A673 (cell line): ENCODE data around the gene DLG3.

Source experiments
- CTCF ChIP-seq: fragments of 300-800, 200-600 bp; sonication (generic); conservative IDR thresholded peaks from 2 replicates; pipeline ENCODE4 v1.5.1; 2017; ENCODE audit warnings: low read depth, mild to moderate bottlenecking, antibody characterized with exemption, low read length, moderate library complexity, mixed read lengths
- EZH2 ChIP-seq: fragments of 200-600 bp; sonication (generic); IDR thresholded peaks from 2 replicates; pipeline ENCODE4 v1.6.1; 2017; ENCODE audit warnings: borderline replicate concordance, low read depth, mild to moderate bottlenecking, mixed read lengths, antibody characterized with exemption, low read length; ENCODE audit not compliant: poor library complexity, severe bottlenecking

- TF ChIP-seq CTCF (no peak), EZH2 (no peak)
These were observed 1.3 kb downstream of the DLG3 start for GRCh38 chrX:70445951-70446350.
